T-helper 17 cell (primary cell): ENCODE measurements around the gene ACER2. TPM values are rescaled to one million over a fixed set of nuclear protein-coding genes. Genes with fewer than 3 reads are reported as not detected.
"Not testable (repeated sequence)": the region's sequence is repeated elsewhere in the genome, so short reads cannot be mapped to it uniquely, and the experiment has no call there.

ENCODE experiments used
- ATAC-seq: fragments of 150-1000 bp; cut with Tn5 transposase; 2 replicates; pipeline ENCODE4 v1.10.0; 2021; ENCODE audit warnings: mild to moderate bottlenecking, moderate library complexity
- DNase-seq, 3 donors: peaks; one replicate each; pipeline versions ENCODE4 v3.0.0 to v3.0.0-alpha.2; 2020 to 2021
- H3K9me3 ChIP-seq: one replicate; pipeline ENCODE4 v1.7.0; 2013; ENCODE audit warnings: low read length, mild to moderate bottlenecking; ENCODE audit not compliant: control insufficient read depth, poor library complexity, severe bottlenecking
- H3K27ac Mint-ChIP-seq: one replicate; pipeline ENCODE4 v1.8.0; 2022; ENCODE audit warnings: mild to moderate bottlenecking, moderate library complexity, mixed read lengths
- H3K27me3 Mint-ChIP-seq: one replicate; pipeline ENCODE4 v1.8.0; 2022; ENCODE audit warnings: mixed read lengths
- H3K36me3 Mint-ChIP-seq: one replicate; pipeline ENCODE4 v1.8.0; 2022; ENCODE audit warnings: low read depth, mixed read lengths
- H3K4me1 Mint-ChIP-seq: one replicate; pipeline ENCODE4 v1.8.0; 2022; ENCODE audit warnings: mild to moderate bottlenecking, mixed read lengths
- H3K4me3 Mint-ChIP-seq: one replicate; pipeline ENCODE4 v1.8.0; 2022; ENCODE audit warnings: mild to moderate bottlenecking, moderate library complexity, mixed read lengths
- total RNA-seq, 4 donors: library from RNA in 2 of 4; stranded (reverse) in 2 of 4; gene quantifications; one replicate each; pipeline ENCODE4 v1.2.3 and lab custom pipeline; 2022 to 2026

Gene ACER2
- total RNA-seq, 2 donors from 2014 or later: 1.8 to 7.8 TPM

DNA sequence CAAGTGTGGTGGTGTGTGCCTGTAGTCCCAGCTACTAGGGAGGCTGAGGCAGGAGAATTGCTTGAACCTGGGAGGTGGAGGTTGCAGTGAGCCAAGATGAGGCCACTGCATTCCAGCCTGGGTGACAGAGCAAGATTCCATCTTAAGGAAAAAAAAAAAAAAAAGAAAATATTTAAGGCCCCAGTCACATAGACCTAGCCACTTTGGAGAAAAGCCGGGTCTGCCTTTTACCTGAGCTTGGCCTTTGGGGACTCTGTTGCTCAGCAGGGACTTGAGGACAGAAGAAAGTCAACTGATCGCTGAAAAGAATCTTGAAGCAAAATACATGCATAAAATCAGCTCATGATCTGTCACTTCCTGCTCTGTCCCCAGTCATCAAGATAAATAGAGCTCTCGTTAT, 4.6 kb downstream of the ACER2 start:
- H3K4me3 Mint-ChIP-seq, ATAC-seq, H3K36me3 Mint-ChIP-seq, H3K27ac Mint-ChIP-seq, DNase-seq, H3K9me3 ChIP-seq, H3K27me3 Mint-ChIP-seq: not testable (repeated sequence)
- H3K4me1 Mint-ChIP-seq: peaks cover 14% of the 10 kb centered on the region

DNA sequence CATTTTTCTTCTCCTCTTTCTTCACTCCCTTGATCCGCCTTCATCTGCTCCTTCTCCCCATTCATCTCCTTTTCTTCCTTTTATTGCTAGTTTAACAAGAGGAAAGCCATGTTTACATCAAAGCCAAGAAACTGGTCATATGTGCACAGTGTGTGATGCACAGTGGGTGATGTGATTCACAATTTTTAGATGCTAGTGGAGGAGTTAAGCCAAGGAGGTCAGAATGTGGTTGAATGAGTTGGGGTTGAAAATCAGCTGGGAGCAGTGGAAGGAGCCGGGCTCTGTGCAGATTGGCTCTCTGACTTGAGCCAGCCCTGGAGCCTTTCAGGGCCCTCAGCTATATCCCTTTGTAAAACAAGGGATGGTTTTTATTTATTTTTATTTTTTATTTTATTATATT, 7.3 kb downstream of the ACER2 start:
- Mint-ChIP-seq H3K4me3 (no peak overlapping the region), H3K27ac (no peak overlapping the region), H3K36me3 (peaks cover 3% of the 10 kb centered on the region), H3K27me3 (no peaks in the 10 kb centered on the region), H3K4me1 (peaks cover 4% of the 10 kb centered on the region)
- H3K9me3 ChIP-seq: no peaks in the 10 kb centered on the region
- ATAC-seq (no peak), DNase-seq (no peak)

DNA sequence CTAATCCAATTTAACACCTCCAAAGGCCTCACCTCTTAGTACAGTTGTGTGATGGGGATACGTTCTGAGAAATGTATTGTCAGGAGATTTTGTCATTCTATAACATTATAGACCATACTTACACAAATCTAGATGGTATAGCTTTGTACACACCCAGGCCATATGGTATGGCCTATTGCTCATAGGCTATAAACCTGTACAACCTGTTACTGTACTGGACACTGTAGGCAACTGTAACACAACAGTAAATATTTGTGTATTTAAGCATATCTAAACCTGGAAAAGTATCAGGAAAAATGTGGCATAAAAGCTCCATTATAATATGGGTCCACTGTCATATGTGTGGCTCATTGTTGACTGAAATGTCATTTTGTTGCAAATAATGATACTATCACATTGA, 12.1 kb downstream of the ACER2 start:
- H3K27ac Mint-ChIP-seq: peak overlapping the region; percentile 37
- no peaks in the 10 kb centered on the region for H3K27me3 Mint-ChIP-seq
- ATAC-seq (no peak), DNase-seq (no peak)
- H3K4me1 Mint-ChIP-seq: no peaks in the 10 kb centered on the region
- H3K4me3 Mint-ChIP-seq: no peak overlapping the region
- peaks cover 3% of the 10 kb centered on the region for H3K36me3 Mint-ChIP-seq
- no peaks in the 10 kb centered on the region for H3K9me3 ChIP-seq

DNA sequence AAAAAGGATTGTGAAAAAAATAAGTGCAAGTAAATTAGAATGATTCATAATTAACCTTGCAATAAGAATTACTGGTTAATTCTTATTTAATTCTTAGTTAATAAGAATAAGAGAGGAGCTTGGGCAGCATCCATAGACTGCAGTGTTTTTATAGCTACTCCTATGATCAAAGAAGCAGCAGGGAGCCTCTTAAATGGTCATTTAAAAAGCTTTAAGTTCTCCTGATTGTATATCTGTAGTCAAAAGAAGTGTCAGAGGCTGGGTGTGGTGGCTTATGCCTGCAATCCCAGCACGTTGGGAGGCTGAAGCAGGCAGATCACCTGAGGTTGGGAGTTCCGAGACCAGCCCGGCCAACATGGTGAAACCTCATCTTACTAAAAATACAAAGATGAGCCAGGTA, 14.4 kb downstream of the ACER2 start:
- ATAC-seq (no peak), DNase-seq (no peak)
- Mint-ChIP-seq H3K27me3 (no peaks in the 10 kb centered on the region), H3K4me3 (no peak overlapping the region), H3K27ac (peak overlapping the region; percentile 3), H3K36me3 (peaks cover 3% of the 10 kb centered on the region), H3K4me1 (no peaks in the 10 kb centered on the region)
- H3K9me3 ChIP-seq: no peaks in the 10 kb centered on the region

DNA sequence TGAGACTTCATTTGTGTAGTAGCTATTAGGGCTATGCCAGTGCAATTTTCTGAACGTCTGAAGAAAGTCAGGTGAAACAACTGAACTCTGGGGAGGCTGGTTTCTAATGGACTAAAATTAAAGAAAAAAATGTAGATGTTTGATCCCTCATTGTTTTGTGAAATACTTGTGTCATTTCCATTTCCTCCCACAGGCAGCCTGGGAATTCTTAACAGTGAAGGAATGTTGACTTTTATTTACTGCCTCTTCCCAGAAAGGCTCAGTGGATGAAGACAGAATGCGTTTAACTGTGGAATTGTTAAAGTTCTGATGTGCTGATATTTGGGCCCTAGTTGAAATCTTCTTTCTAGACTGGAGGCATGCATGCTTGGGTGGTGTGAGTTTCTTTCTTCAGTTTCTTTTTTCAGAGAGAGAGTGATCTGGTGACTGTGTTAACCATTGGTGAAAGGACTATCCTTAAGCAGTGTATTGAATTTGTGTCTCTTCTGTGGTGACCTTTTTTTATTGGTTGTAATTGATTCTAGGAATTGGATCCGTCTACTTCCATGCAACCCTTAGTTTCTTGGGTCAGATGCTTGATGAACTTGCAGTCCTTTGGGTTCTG, 15.5 kb downstream of the ACER2 start:
- ATAC-seq (no peak), DNase-seq (no peak)
- Mint-ChIP-seq H3K27me3 (no peaks in the 10 kb centered on the region), H3K4me3 (no peak overlapping the region), H3K36me3 (peaks cover 3% of the 10 kb centered on the region), H3K27ac (peak overlapping the region; percentile 3), H3K4me1 (no peaks in the 10 kb centered on the region)
- no peaks in the 10 kb centered on the region for H3K9me3 ChIP-seq

DNA sequence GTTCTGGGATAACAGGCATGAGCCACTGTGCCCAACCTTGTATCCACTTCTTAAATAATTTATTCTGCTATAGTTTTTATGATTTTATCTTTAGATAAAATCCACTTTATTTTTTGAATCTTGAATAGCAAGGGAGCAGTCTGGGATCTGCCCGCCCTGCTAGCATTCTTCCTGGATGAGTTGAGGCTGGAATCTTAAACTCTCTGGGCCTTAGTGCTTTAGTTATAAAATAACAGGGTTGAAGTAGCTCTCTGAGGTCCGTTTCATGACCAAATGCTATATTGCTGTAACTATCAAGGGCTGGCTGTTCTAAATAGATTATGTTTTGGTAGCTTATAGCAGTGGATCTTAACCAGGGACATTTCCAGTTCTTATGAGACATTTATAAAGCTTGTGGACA, 20.8 kb downstream of the ACER2 start:
- H3K27me3 Mint-ChIP-seq: no peaks in the 10 kb centered on the region
- no peaks in the 10 kb centered on the region for H3K9me3 ChIP-seq
- peak overlapping the region; percentile 34 for H3K27ac Mint-ChIP-seq
- H3K36me3 Mint-ChIP-seq: no peaks in the 10 kb centered on the region
- no peaks in the 10 kb centered on the region for H3K4me1 Mint-ChIP-seq
- H3K4me3 Mint-ChIP-seq: no peak overlapping the region
- ATAC-seq: no peak
- DNase-seq: no peak

DNA sequence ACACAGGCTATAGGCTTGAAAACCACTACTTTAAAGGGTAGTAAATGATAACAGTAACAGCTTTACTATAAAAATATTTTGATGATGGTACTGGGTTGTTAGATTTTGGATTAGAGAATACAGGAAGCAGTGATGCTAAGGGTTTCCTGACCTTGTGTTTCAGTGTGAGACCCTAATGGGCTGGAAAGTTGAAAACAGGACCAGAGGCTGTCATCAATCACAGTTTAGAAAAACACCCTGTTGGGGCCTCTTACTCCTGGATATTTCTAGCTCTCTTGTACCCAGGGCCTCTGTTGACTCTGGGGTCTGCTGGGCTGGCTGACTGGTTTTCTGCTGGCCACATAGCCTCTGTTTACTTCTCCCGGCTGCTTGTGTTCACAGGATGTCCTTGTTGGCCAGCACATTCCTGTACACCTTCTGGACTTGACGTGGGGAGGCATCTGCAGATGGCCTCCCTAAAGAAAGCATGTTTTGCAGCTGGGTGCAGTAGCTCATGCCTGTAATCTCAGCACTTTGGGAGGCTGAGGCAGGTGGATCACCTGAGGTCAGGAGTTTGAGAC, 21.5 kb downstream of the ACER2 start:
- no peak for DNase-seq
- no peaks in the 10 kb centered on the region for H3K9me3 ChIP-seq
- no peak overlapping the region for H3K4me3 Mint-ChIP-seq
- H3K27ac Mint-ChIP-seq: no peak overlapping the region
- H3K36me3 Mint-ChIP-seq: peaks cover 2% of the 10 kb centered on the region
- ATAC-seq: no peak
- H3K27me3 Mint-ChIP-seq: no peaks in the 10 kb centered on the region
- no peaks in the 10 kb centered on the region for H3K4me1 Mint-ChIP-seq

DNA sequence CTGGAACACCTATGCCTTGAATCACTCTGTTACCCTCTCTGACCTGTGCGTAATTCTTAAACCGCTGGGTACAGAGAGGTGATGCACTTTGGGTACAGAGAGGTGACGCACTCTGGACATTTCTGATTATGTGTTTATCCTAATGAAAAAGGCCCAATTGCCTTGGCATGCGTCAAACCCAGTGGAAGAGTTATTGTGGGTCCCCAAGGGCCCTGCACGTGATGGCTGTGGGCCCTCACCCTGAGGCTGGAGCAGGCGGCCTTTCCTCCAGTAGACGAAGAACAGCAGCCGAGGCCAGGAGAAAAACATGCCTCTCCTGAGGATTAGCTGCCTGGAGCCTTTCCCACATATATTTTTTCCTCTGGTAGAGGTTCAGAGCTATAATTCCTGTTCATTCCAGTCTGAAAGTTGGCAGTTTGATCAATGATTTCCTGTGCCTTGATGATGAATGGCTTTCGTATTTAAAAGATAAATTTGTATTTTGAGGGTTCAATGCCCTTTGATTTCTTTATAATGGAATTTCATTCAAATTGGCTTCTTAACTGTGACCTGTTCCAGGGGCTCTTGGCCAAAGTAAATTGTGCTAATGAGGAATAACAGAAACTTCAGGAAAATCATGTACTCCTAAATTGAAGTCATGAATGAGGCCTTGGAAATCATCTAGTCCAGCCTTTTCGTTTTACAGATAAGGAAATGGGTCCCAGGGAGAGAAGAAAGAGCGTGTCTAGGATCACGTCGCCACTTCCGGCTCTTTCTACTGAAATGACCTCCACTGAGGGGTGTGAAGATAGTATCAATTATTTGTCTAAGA, 22.8 kb downstream of the ACER2 start:
- DNase-seq: no peak
- no peak for ATAC-seq

DNA sequence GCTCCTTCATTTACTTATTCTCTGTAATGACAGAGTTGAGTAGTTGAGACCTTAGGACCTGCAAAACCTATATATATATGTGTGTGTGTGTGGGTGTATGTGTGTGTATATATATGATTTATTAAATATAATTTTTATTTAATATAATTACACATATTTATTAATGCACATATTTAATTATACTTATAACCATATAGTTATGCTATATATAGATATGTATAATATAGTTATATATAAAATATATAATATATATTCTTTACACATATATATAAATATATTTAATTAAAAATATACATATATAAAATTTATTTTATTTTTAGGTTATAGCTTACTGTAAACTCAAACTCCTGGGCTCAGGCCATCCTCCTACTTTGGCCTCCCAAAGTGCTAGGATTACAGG, 23.7 kb downstream of the ACER2 start:
- no peak for ATAC-seq
- Mint-ChIP-seq H3K36me3 (peaks cover 8% of the 10 kb centered on the region), H3K27me3 (no peaks in the 10 kb centered on the region), H3K4me1 (peaks cover 3% of the 10 kb centered on the region), H3K27ac (no peak overlapping the region), H3K4me3 (no peak overlapping the region)
- no peak for DNase-seq
- no peaks in the 10 kb centered on the region for H3K9me3 ChIP-seq

More for the DNA sequence above, 22.8 kb downstream of the ACER2 start:
- Mint-ChIP-seq H3K27me3 (no peaks in the 10 kb centered on the region), H3K27ac (no peak overlapping the region), H3K4me3 (no peak overlapping the region), H3K4me1 (no peaks in the 10 kb centered on the region), H3K36me3 (peaks cover 2% of the 10 kb centered on the region)
- H3K9me3 ChIP-seq: no peaks in the 10 kb centered on the region

DNA sequence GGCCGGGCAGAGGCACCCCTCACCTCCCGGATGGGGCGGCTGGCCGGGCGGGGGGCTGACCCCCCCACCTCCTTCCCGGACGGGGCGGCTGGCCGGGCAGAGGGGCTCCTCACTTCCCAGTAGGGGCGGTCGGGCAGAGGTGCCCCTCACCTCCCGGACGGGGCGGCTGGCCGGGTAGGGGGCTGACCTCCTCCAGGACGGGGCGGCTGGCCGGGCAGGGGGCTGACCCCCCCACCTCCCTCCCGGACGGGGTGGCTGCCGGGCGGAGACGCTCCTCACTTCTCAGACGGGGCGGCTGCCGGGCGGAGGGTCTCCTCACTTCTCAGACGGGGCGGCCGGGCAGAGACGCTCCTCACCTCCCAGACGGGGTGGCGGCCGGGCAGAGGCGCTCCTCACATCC, 24.9 kb downstream of the ACER2 start:
- H3K4me3 Mint-ChIP-seq, DNase-seq, H3K9me3 ChIP-seq, H3K27me3 Mint-ChIP-seq, H3K27ac Mint-ChIP-seq, H3K4me1 Mint-ChIP-seq, ATAC-seq: not testable (repeated sequence)
- H3K36me3 Mint-ChIP-seq: peaks cover 12% of the 10 kb centered on the region

DNA sequence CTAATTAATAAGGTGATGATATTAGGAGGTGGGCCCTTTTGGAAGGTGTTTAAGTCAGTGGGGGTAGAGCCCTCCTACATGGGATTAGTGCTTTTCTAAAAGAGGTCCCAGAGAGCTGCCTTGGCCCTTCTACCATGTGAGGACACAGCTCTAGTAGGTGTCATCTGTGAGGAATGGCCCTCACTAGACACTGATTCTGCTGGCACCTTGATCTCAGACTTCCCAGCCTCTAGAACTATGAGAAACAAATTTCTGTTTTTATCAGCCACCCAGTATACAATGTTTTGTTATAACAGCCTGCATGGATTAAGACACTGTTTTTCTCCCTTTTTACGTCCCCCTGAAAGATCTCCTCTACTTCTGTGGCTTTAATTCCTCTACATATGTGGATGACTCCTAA, 31.6 kb downstream of the ACER2 start:
- H3K27me3 Mint-ChIP-seq: no peaks in the 10 kb centered on the region
- DNase-seq: no peak
- H3K4me3 Mint-ChIP-seq: peak overlapping the region; percentile 19
- peaks cover 23% of the 10 kb centered on the region for H3K4me1 Mint-ChIP-seq
- ATAC-seq: no peak
- no peaks in the 10 kb centered on the region for H3K9me3 ChIP-seq
- peaks cover 20% of the 10 kb centered on the region for H3K36me3 Mint-ChIP-seq
- peak overlapping the region; percentile 90 for H3K27ac Mint-ChIP-seq

DNA sequence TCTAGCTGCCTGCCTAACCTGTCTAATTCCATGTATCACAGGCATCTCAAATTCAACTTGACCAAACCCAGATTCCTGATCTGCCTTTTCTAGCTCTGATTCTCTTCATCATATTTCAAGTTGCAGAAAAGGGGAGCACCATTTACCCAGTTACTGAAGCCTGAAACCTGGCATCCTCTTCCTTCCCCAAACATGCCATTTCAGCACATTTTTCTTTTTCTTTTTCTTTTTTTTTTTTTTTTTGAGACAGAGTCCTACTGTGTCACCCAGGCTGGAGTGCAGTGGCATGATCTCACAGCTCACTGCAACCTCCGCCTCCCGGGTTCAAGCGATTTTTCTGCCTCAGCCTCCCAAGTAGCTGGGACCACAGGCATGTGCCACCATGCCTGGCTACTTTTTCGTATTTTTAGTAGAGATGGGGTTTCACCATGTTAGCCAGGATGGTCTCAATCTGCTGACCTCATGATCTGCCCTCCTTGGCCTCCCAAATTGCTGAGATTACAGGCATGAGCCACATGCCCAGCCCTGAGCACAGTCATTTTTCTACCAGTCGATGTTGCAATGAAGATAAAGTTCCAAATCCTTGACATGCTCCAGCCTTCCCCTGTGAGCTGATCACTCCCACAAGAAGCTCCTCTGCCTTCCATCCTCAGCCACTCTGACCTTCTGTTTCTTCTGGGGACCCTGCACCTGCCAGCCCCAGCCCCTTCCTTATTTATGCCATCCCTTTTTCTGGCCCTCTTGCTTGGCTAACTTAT, 32.2 kb downstream of the ACER2 start:
- DNase-seq (no peak), ATAC-seq (peak; percentile 18)
- peaks cover 29% of the 10 kb centered on the region for H3K4me1 Mint-ChIP-seq
- H3K27me3 Mint-ChIP-seq: no peaks in the 10 kb centered on the region
- peak overlapping the region; percentile 90 for H3K27ac Mint-ChIP-seq
- H3K9me3 ChIP-seq: no peaks in the 10 kb centered on the region
- H3K4me3 Mint-ChIP-seq: peak overlapping the region; percentile 86
- H3K36me3 Mint-ChIP-seq: peaks cover 27% of the 10 kb centered on the region

DNA sequence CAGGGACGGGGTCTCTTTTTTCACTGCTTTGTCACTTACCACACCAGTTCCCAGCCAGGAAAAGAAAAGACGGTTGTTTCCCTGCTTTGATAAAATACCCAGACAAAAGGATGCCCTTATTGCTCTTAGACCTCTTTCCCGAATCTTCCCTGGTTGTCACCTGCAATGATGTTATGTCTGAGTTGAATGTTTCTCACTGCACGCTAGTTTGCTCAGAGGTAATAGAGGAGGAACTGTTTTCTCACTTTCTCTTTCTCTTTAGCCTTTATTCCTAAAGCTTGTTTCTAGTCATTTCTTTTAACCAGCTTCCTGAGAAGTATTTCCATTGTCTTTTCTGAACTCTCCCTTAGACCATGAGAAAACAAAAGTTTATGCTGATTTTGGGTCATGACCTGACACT, 32.9 kb downstream of the ACER2 start:
- peak overlapping the region; percentile 90 for H3K27ac Mint-ChIP-seq
- H3K9me3 ChIP-seq: no peaks in the 10 kb centered on the region
- peaks cover 26% of the 10 kb centered on the region for H3K36me3 Mint-ChIP-seq
- H3K4me3 Mint-ChIP-seq: peak overlapping the region; percentile 86
- DNase-seq: no peak
- H3K4me1 Mint-ChIP-seq: peaks cover 29% of the 10 kb centered on the region
- no peaks in the 10 kb centered on the region for H3K27me3 Mint-ChIP-seq
- ATAC-seq: peak; percentile 63
